ENCODE measurements around the gene EXOSC5.
"Not testable (repeated sequence)": the region's sequence is repeated elsewhere in the genome, so short reads cannot be mapped to it uniquely, and the experiment has no call there.

EXOSC5 gene

DNA sequence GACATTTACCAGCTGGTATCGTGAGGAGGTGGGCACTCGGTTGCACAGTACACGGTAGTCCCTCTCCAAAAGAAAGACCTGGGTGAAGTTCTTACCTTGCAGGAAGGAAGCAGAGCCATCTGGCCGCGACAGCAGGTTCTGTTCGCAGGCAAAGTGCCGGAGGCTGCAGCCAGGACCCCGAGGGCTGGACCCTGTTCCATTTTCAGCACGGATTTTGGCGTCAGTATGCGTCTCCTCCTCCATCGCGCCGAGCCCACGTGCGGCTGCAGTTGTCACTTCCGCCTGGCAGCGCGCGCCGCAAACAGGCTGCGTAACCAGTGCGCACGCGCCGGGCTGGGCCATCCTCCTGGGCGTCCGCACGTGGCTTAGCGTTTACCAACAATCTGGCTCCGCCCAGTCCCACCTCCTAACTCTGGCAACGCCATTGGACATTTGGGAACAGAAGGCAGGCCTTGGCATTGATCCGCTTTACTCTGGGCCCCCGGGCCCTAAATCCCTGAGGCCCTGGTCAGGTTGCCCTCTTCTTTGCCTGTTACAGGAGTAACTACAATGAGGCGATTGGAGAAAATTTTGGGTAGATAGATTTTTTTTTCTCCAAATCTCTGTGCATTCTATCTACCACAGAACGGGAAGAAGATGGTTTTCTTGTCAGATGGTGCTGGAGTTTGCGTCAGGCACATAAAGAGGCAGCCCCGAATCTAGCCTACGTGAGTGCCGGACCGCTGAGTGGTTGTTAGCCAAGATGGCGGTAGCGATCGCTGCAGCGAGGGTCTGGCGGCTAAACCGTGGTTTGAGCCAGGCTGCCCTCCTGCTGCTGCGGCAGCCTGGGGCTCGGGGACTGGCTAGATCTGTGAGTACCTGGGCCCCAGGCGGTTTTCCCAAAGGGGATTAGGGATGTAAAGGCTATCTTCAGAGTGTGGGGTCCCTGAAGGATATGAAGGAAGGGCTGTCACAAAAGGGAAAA lies at the start of gene EXOSC5, which contains the start of gene BCKDHA:
Gene EXOSC5, minus strand, starts transcription at position 274 of the 964 bp plus-strand sequence. Its CDS starts 31 bp downstream, at position 243.
Gene BCKDHA, plus strand, starts transcription at position 733 of the 964 bp plus-strand sequence. Its CDS starts 10 bp downstream, at position 743.
- DNase-seq = peak; percentile 99

DNA sequence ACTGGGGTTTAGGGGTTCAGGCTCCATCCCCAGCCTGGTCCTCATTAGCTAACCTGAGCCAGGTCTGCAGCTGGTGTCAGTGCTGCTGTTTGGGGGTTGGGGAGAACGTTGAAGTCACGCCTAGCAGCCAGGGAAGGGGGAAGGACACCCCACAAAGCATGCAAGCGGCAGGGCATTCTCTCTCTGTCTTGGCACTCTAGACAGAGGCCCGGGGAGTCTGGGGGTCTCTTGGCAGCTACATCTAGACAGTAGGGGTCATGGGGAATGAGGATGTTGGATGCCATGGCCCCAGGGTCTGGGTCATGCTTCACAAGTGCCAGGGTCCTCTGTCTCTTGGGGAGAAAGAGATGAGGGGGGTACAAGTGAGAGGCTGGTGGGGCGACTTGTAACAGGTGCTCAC lies 48.4 kb upstream of the EXOSC5 start:
- no peak for DNase-seq

DNA sequence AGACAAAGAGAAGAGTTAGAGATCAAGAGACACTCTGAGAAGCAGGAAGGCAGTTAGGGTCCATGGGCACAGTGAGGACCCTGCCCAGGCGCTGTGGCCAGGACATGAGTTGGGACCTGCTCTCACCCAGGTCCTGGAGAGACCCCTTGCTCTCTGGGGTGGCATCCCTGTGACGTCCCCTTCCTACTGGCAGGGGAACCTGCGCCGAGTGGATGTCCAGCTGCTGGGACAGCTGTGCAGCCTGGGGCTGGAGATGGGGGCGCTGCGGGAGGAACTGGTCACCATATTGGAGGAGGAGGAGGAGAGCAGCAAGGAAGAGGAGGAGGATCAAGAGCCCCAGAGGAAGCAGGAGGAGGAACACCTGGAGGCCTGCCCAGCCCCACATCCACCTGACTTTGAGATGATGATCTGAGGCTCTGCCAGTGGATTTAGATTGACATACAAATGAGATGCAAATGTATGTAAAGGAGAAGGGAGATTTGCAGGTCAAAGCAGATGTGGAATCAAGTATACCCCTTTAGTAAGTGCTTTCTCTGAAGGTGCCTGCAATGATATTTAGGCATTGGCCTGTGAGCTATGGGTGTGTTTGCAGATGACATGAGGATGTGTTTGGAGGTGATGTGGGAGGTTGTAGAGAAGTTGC lies 46.8 kb upstream of the EXOSC5 start:
- DNase-seq = peak; percentile 17

DNA sequence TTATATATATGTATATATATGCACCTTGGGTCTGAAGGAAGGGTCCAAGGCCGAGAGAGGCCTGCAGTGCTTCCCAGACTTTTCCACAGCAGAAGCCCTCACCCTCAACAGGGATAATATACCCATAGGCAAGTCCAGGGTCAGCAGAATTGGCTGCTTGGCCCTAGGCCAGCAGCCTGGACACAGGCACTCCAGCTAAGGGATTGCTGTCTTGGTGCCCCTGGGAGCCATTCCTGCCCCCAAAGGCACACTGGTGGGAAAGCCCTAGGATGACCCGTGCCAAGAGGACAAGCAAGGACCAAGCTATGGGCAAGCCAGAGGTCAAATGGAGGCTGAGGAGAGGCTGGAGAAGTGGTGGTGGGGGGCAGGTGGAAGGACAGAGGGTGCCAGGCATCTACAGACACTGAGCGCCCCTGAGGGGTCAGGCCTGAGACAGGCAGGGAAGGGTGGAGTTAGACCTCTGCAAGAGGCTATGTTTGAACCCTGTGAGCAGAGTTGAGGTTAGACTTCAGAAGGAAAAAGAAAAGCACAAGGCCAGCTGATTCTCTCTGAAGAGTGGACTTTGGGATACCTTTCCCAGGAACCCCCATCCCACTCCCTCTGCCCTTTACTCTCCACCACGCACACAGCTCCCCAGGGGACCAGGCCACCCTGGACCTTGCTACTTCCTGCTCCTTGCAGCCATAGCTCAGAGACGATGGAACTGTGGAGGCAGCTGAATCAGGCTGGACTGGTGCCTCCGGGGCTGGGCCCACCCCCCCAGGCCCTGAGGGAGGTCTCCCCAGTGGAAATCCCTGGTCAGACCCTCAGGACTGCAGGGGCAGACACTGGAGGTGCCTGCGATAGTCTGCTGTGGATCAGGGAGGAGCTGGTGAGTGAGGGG lies 45.6 kb upstream of the EXOSC5 start, which contains the start of gene ERICH4:
Gene ERICH4, plus strand, starts transcription at position 684 of the 883 bp plus-strand sequence. Its CDS starts 14 bp downstream, at position 698.
- no peak for DNase-seq

DNA sequence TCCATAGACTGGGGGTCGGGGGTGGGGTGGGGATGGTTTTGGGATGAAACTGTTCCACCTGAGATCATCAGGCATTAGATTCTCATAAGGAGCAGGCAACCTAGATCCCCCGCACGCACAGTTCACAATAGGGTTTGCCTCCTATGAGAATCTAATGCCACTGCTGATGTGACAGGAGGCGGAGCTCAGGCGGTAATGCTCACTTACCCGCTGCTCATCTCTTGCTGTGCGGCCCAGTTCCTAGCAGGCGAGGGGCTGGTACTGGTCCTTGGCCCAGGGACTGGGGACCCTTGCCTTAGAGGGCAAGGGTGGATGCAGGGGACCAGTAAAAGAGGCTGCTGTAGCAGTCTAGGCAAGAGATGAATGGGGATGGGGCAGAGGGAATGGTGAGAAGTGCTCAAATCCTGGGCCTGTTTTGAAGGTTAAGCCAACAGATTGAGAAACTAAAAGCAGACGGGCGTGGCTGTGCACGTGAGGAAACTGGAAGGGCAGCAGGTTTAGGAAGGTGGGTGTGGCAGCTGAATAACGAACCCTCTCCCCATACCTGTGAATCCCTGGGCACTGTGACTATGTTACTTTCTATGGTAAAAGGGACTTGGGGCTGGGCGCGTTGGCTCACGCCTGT lies 44.3 kb upstream of the EXOSC5 start:
- no peak for DNase-seq

DNA sequence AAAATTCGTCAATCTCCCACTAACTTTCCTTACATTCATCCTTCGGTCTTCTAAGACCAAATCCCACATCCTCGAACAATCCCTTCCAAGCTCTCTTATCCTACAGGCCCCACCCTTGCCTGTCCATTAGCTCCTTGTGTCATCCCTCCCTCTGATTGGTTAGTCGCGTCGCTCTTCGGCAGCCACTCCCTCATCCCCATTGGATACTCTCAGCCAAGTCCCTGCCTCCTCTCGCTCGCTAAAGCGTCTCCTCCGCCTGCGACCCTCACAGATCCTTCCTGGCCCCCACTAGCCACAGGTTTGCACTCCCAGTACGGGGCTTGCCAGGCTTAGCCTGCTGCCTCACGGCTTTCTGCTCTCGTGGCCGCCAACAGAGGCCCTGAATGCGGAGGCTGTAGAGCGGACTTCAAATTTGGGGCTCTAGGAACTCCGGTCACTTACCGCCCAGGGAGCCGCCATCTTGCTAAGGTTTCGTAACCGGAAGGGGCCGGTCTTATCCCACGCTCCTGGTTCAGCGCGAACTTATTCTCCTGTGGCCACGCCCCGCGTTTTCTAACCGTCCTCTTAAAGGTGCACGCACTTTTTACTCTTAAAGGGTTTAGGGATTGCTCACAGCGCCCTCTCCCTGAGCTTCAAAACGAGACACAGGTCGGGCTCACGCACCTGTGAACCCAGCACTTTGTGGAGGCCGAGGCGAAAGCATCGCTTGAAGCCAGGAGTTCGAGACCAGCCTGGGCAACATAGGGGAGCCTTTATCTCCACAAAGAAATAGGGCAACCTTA lies 42.5 kb upstream of the EXOSC5 start, which contains the start of gene DMAC2:
Gene DMAC2, minus strand, starts transcription at position 472 of the 782 bp plus-strand sequence. Its CDS starts 13 bp downstream, at position 459.
- DNase-seq = peak; percentile 97

DNA sequence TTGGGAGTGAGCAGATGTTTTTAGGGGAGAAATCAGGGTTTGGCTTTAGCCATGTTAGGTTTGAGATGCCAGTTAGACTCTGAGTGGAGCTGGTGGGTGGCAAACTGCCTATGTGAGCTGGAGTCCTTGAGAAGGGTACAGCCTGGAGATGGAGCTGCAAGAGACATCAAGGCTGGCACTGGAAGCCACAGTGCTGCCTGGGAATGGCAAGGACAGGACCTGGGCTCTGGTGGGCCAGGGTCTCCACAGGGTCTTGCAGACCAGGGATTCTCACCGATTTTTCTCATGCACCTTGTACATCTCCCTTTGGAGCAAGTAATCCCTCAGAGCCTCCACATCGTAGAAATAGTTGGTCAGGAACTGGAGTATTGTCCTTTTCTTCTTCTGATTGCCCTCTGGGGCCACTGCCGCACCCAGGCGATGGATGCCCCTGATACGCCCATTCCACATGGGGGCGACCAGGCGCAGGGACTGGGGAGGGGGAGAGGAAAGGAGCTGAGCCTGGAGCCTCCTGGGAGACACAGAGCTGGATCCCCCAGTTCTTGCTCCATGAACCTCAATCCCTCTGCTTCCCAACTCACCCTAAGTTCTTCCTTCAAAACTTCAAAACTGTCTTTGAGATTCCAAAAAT lies 40.9 kb upstream of the EXOSC5 start:
- no peak for DNase-seq

DNA sequence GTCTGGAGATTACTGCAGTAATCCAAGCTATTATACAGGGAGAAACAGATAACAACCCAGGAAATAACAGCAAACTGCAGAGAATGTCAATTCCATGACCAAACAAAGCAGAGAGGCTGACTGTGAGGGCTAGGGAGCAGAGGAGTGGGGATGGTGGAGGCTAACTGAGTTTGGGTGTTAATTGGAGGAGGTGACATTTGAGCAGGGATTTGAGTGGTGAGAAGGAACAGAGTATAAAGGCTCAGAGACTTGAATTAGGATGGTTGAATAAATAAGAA lies 39.5 kb upstream of the EXOSC5 start:
- DNase-seq = no peak

DNA sequence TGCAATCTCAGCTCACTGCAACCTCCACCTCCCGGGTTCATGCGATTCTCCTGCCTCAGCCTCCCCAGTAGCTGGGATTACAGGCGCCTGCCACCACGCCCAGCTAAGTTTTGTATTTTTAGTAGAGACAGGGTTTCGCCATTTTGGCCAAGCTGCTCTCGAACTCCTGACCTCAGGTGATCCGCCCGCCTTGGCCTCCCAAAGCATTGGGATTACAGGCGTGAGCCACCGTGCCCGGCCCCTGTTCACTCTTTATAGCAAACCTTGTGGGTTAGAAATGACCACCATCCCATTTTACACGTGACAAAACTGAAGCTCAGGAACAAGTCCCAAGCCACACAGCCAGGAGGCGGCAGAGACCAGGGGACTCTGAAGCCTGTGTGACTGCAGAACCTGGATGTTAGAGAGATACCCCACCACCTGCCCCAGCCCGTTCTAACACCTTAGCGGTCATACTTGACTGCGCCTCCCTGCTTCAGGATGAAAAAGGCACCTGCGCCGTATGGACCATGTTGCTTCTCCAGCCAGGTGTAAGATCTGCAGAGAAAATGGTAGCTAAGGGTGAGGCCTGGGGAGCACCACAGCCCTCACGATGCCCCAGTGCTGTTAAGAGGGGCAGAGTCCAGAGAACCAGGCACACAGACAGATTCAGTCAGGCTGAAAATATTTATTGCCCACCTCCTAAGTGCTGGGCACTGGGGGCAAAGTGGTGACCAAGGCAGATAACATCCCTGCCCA lies 38.9 kb upstream of the EXOSC5 start:
- no peak for DNase-seq

DNA sequence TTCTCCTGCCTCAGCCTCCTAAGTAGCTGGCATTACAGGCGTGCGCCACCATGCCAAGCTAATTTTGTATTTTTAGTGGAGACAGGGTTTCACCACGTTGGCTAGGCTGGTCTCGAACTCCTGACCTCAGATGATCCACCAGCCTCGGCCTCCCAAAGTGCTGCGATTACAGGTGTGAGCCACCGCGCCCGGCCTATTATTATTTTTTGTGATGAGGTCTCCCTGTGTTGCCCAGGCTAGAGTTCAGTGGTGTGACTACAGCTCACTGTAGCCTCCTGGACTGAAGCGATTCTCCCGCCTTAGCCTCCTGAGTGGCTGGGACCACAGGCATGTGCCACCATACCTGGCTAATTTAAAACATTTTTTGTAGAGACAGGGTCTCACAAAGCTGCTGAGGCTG lies 38.2 kb upstream of the EXOSC5 start:
- DNase-seq = not testable (repeated sequence)

DNA sequence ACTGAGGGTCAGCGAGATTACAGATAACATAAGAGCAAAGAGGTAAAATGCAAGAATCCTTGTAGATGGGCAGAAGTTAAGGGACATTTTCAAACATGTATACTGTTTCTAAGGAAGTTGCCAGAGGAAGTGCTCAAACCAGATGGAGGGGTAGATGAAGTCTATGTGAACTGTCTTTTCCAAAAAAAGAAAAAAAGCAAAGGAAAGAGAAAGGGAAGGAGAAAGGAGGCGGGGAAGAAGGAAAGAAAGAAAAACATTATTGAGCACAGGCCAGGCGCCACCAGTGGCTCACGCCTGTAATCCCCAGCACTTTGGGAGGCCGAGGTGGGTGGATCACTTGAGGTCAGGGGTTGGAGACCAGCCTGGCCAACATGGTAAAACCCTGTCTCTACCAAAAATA lies 37.3 kb upstream of the EXOSC5 start:
- DNase-seq = no peak

DNA sequence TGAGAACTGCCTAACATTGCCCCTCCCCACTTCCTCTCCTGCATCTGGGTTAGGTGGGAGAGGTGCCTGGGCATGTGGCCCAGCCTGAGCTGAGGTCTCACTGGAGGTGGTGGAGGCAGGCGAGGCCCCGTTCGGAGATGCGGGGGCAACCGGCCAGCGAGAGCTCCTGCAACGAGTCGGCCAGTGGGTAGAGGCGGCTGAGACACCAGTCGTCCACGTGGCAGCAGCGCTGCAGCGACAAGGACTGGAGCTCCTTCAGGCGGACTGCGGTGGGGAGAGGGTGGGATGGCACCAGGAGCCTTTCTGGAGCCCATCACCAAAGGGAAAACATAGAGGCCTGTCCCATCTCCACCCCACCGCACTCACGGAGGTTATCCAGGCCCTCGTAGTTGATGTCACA lies 36.0 kb upstream of the EXOSC5 start:
- DNase-seq = no peak

DNA sequence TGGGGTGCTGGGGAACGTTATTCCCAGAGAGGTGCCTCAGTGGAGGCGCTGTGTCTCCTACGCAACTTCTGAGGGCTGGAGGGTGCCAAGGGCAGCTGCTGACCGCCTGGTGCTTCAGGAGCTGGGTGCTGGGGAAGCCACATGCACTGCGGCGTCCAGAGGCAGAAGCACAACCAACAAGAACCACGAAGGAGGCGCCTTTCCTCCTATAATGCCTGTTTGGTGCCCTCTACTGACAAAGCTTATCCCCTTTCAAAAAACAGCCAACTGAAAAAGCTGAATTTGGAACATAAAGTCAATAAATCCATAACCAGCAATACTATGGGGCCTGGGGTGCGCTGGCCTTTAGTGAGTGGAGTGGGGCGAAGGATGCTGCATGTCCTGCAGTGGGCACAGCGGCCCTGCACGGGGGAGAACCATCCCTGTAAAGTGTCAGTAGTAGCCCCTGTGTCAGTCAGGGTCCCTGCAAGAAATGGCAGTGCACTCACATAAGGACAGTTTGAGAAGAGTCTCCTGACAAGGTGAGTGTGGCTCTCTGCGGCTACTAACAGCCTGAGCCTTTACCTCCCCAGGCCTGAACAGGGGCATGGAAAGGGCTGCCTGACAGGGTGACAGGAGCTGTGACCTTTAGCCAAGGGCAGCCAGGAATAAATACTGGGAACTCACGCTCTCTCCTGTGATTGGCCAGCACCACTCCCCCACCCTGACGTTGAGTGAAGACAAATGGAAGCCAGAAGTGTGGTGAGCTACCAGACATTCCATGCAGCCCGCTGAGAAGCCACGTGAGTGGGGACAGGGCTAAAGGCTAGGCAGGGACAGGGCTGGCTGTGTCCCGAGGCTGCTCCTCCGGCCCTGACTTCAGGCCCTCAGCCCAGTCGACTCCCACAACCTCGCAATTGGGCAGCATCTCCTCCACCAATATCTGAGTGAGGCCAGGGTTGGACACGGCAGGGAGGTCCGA lies 34.5 kb upstream of the EXOSC5 start:
- no peak for DNase-seq

DNA sequence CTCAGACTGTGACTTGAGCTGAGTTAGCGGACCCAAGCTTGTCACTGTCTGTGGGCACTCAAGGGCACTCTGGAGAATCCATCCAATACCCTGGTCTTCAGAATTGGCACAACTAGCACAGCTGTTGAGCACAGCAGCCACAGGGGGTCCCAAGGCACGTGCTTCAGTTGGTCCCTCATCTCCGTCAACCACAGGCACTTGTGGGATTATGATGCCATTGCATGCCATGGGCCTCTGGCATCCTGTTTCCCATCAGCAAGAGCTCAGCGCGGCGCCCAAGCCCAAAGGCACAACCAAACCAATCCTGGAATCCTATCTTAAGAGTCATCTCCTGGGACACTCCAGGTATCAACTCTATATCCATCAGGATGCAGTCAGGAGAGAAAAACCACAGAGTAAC lies 33.8 kb upstream of the EXOSC5 start:
- no peak for DNase-seq

DNA sequence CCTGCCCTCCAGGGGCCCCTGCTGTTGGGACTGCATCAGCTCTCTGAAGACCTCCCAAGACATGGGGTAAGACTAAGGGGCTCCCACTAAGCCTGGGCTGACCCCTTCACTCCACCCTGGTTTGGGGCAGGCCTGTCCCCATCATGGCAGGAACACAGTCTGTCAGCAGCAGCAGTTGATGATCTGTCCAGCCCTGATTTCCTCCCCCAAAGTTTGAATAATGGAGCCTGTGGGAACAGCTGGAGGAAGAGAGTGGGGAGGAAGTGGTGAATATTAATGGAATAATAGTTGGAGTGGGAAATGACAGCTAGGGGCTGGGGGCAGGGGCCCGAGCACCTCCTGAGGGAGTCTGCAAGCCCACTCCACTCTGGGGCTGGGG lies 31.3 kb upstream of the EXOSC5 start:
- DNase-seq = no peak

DNA sequence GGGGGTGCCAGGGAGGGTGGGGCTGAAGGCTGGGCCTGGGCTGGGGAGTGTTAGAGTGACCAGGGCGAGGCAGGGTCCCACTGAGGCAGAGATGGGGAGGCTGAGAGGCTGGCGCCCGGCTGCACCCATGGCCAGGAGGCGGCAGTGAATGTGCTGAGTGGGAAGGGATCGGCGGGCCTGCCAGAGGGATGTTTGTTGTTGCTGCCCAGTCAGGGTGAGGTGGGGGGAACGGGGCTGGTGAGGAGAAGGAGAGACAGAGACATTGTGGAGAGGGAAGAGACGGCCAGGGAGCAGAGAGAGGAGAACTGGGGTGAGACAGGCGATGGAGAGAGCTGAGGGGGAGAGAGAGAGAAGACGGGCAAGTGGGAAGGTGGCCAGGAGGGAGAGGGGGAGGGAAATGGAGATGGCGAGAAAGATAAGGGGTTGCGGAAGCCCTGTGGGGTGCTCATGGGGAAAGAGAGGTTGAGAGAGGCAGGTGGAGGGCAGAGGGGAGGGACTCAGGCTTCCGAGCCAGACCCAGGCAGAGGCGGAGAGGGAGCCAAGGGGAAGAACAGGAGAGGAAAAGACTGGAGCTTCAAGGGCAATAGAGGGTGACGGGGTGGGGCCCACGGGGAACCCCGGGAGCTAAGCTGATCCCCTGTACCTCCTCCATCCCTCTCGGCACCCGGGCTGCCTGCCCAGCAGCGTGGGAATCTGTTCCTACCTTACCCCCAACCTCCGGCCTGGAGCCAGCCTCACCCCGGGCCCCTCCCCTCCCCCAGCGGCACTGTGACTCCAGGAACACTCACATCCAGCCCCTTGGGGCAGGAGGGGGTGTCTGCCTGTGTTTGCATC lies 30.7 kb upstream of the EXOSC5 start:
- DNase-seq = peak; percentile 58

DNA sequence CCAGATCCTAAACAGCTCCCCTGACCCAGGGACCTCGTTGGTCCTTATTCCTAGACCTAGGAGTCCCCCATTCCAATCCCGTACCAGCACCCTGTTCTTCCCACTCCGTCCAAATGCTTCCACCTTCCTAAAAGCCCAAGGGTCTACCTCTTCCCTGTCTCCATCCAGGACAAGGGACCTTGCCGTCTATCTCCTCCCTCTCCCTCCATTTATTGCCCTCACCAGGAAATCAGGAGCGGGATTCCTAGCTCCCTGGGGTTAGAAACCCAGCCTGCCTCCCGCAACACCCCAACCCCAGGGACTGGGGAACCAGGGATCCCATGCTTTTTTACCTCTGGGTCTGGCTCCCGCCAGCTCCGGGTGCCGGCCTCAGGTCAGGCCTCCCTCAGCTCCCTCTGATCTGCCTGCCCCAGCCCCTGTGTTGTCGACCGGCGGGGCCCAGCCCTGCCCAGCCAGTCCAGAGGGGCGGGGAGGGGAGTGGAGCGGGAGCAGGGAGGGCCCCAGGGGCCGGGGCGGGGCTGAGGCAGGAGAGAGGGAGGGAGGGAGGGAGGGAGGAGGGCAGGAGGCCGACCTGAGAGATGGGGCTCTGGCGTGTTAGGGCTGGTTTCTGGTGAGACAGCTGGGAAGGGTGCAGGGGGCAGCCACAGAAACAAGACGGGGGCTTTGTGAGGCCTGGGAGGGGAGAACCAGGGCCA lies 29.9 kb upstream of the EXOSC5 start, which contains the start of gene B3GNT8:
Gene B3GNT8, minus strand, starts transcription at position 423 of the 695 bp plus-strand sequence. CDS start 596 bp downstream, outside the sequence.
- peak; percentile 68 for DNase-seq
